ENCODE measurements around the gene ZC3H4.

The ZC3H4 gene

GRCh38 chr19:47019431-47020041 lies 94.0 kb downstream of the ZC3H4 start, which contains the start of gene NPAS1:
NPAS1 (plus strand) TSS chr19:47019837; CDS start chr19:47021048, 1,211 bp downstream.
- DNase-seq, result no peak

GRCh38 chr19:47018923-47019322 lies 94.7 kb downstream of the ZC3H4 start:
- DNase-seq, result no peak
